ENCODE data around the gene CDH4.

Gene CDH4

GRCh38 chr20:61835791-61836350 is 583.8 kb downstream of the CDH4 start:
- Histone ChIP-seq H3K4me3 (ENCODE audit: low read depth in 1 of 2, low read length in 2 of 2) (no peak overlapping the region), H3K9me3 (ENCODE audit: control insufficient read depth in 1 of 2, low read length in 2 of 2) (no peaks in the 10 kb centered on the region), H3K27me3 (ENCODE audit: control insufficient read depth in 1 of 2, insufficient read depth in 2 of 2, low read length in 2 of 2) (peaks cover 0 to 2% of the 10 kb centered on the region in 2 donors), H3K27ac (ENCODE audit: low read depth, low read length) (no peak overlapping the region), H3K4me1 (ENCODE audit: control insufficient read depth in 1 of 2, insufficient read depth in 2 of 2, low read length in 2 of 2) (no peaks in the 10 kb centered on the region), H3K36me3 (ENCODE audit: control insufficient read depth in 1 of 2, insufficient read depth in 2 of 2, low read length in 2 of 2) (no peaks in the 10 kb centered on the region), H3K9ac (ENCODE audit: low read depth in 1 of 2, low read length in 2 of 2) (no peak overlapping the region)

- no peaks in the 10 kb centered on the region for H3K9me3 ChIP-seq (ENCODE audit: control insufficient read depth in 1 of 2, low read length in 2 of 2)
- no peak overlapping the region for H3K9ac ChIP-seq (ENCODE audit: low read depth in 1 of 2, low read length in 2 of 2)
- peaks cover 0 to 2% of the 10 kb centered on the region in 2 donors for H3K27me3 ChIP-seq (ENCODE audit: control insufficient read depth in 1 of 2, insufficient read depth in 2 of 2, low read length in 2 of 2)
- no peak overlapping the region for H3K27ac ChIP-seq (ENCODE audit: low read depth, low read length)
- no peak overlapping the region for H3K4me3 ChIP-seq (ENCODE audit: low read depth in 1 of 2, low read length in 2 of 2)
- H3K36me3 ChIP-seq (ENCODE audit: control insufficient read depth in 1 of 2, insufficient read depth in 2 of 2, low read length in 2 of 2): no peaks in the 10 kb centered on the region
- no peaks in the 10 kb centered on the region for H3K4me1 ChIP-seq (ENCODE audit: control insufficient read depth in 1 of 2, insufficient read depth in 2 of 2, low read length in 2 of 2)
These were observed 585.1 kb downstream of the CDH4 start for GRCh38 chr20:61837200-61837599.

- no peaks in the 10 kb centered on the region for H3K36me3 ChIP-seq (ENCODE audit: control insufficient read depth in 1 of 2, insufficient read depth in 2 of 2, low read length in 2 of 2)
- H3K9me3 ChIP-seq (ENCODE audit: control insufficient read depth in 1 of 2, low read length in 2 of 2): no peaks in the 10 kb centered on the region
- H3K4me3 ChIP-seq (ENCODE audit: low read depth in 1 of 2, low read length in 2 of 2): no peak overlapping the region
- H3K9ac ChIP-seq (ENCODE audit: low read depth in 1 of 2, low read length in 2 of 2): no peak overlapping the region
- no peak overlapping the region for H3K27ac ChIP-seq (ENCODE audit: low read depth, low read length)
- no peaks in the 10 kb centered on the region for H3K4me1 ChIP-seq (ENCODE audit: control insufficient read depth in 1 of 2, insufficient read depth in 2 of 2, low read length in 2 of 2)
- H3K27me3 ChIP-seq (ENCODE audit: control insufficient read depth in 1 of 2, insufficient read depth in 2 of 2, low read length in 2 of 2): no peaks in the 10 kb centered on the region
These were observed 587.3 kb downstream of the CDH4 start for GRCh38 chr20:61839223-61839911.

GRCh38 chr20:61839912-61840778 is 588.1 kb downstream of the CDH4 start:
- Histone ChIP-seq H3K4me1 (ENCODE audit: control insufficient read depth in 1 of 2, insufficient read depth in 2 of 2, low read length in 2 of 2) (no peaks in the 10 kb centered on the region), H3K9ac (ENCODE audit: low read depth in 1 of 2, low read length in 2 of 2) (no peak overlapping the region), H3K27me3 (ENCODE audit: control insufficient read depth in 1 of 2, insufficient read depth in 2 of 2, low read length in 2 of 2) (no peaks in the 10 kb centered on the region), H3K9me3 (ENCODE audit: control insufficient read depth in 1 of 2, low read length in 2 of 2) (no peaks in the 10 kb centered on the region), H3K4me3 (ENCODE audit: low read depth in 1 of 2, low read length in 2 of 2) (no peak overlapping the region), H3K27ac (ENCODE audit: low read depth, low read length) (no peak overlapping the region), H3K36me3 (ENCODE audit: control insufficient read depth in 1 of 2, insufficient read depth in 2 of 2, low read length in 2 of 2) (no peaks in the 10 kb centered on the region)

- H3K27me3 ChIP-seq (ENCODE audit: control insufficient read depth in 1 of 2, insufficient read depth in 2 of 2, low read length in 2 of 2): no peaks in the 10 kb centered on the region
- H3K4me1 ChIP-seq (ENCODE audit: control insufficient read depth in 1 of 2, insufficient read depth in 2 of 2, low read length in 2 of 2): no peaks in the 10 kb centered on the region
- H3K36me3 ChIP-seq (ENCODE audit: control insufficient read depth in 1 of 2, insufficient read depth in 2 of 2, low read length in 2 of 2): no peaks in the 10 kb centered on the region
- no peak overlapping the region for H3K9ac ChIP-seq (ENCODE audit: low read depth in 1 of 2, low read length in 2 of 2)
- no peak overlapping the region for H3K27ac ChIP-seq (ENCODE audit: low read depth, low read length)
- H3K4me3 ChIP-seq (ENCODE audit: low read depth in 1 of 2, low read length in 2 of 2): no peak overlapping the region
- no peaks in the 10 kb centered on the region for H3K9me3 ChIP-seq (ENCODE audit: control insufficient read depth in 1 of 2, low read length in 2 of 2)
These were observed 588.9 kb downstream of the CDH4 start for GRCh38 chr20:61840779-61841455.

- Histone ChIP-seq H3K27me3 (ENCODE audit: control insufficient read depth in 1 of 2, insufficient read depth in 2 of 2, low read length in 2 of 2) (no peaks in the 10 kb centered on the region), H3K9me3 (ENCODE audit: control insufficient read depth in 1 of 2, low read length in 2 of 2) (no peaks in the 10 kb centered on the region), H3K27ac (ENCODE audit: low read depth, low read length) (no peak overlapping the region), H3K4me3 (ENCODE audit: low read depth in 1 of 2, low read length in 2 of 2) (no peak overlapping the region), H3K36me3 (ENCODE audit: control insufficient read depth in 1 of 2, insufficient read depth in 2 of 2, low read length in 2 of 2) (no peaks in the 10 kb centered on the region), H3K4me1 (ENCODE audit: control insufficient read depth in 1 of 2, insufficient read depth in 2 of 2, low read length in 2 of 2) (no peaks in the 10 kb centered on the region), H3K9ac (ENCODE audit: low read depth in 1 of 2, low read length in 2 of 2) (no peak overlapping the region)
These were observed 589.5 kb downstream of the CDH4 start for GRCh38 chr20:61841551-61841950.

- H3K9ac ChIP-seq (ENCODE audit: low read depth in 1 of 2, low read length in 2 of 2): no peak overlapping the region
- no peak overlapping the region for H3K4me3 ChIP-seq (ENCODE audit: low read depth in 1 of 2, low read length in 2 of 2)
- no peaks in the 10 kb centered on the region for H3K36me3 ChIP-seq (ENCODE audit: control insufficient read depth in 1 of 2, insufficient read depth in 2 of 2, low read length in 2 of 2)
- H3K9me3 ChIP-seq (ENCODE audit: control insufficient read depth in 1 of 2, low read length in 2 of 2): no peaks in the 10 kb centered on the region
- H3K4me1 ChIP-seq (ENCODE audit: control insufficient read depth in 1 of 2, insufficient read depth in 2 of 2, low read length in 2 of 2): no peaks in the 10 kb centered on the region
- no peaks in the 10 kb centered on the region for H3K27me3 ChIP-seq (ENCODE audit: control insufficient read depth in 1 of 2, insufficient read depth in 2 of 2, low read length in 2 of 2)
- H3K27ac ChIP-seq (ENCODE audit: low read depth, low read length): no peak overlapping the region
These were observed 589.9 kb downstream of the CDH4 start for GRCh38 chr20:61841966-61842365.

- H3K4me1 ChIP-seq (ENCODE audit: control insufficient read depth in 1 of 2, insufficient read depth in 2 of 2, low read length in 2 of 2): no peaks in the 10 kb centered on the region
- no peaks in the 10 kb centered on the region for H3K9me3 ChIP-seq (ENCODE audit: control insufficient read depth in 1 of 2, low read length in 2 of 2)
- no peak overlapping the region for H3K9ac ChIP-seq (ENCODE audit: low read depth in 1 of 2, low read length in 2 of 2)
- H3K36me3 ChIP-seq (ENCODE audit: control insufficient read depth in 1 of 2, insufficient read depth in 2 of 2, low read length in 2 of 2): no peaks in the 10 kb centered on the region
- no peak overlapping the region for H3K27ac ChIP-seq (ENCODE audit: low read depth, low read length)
- H3K27me3 ChIP-seq (ENCODE audit: control insufficient read depth in 1 of 2, insufficient read depth in 2 of 2, low read length in 2 of 2): no peaks in the 10 kb centered on the region
- H3K4me3 ChIP-seq (ENCODE audit: low read depth in 1 of 2, low read length in 2 of 2): no peak overlapping the region
These were observed 592.6 kb downstream of the CDH4 start for GRCh38 chr20:61844621-61845020.

GRCh38 chr20:61845233-61845671 is 593.2 kb downstream of the CDH4 start:
- Histone ChIP-seq H3K27me3 (ENCODE audit: control insufficient read depth in 1 of 2, insufficient read depth in 2 of 2, low read length in 2 of 2) (no peaks in the 10 kb centered on the region), H3K9ac (ENCODE audit: low read depth in 1 of 2, low read length in 2 of 2) (no peak overlapping the region), H3K27ac (ENCODE audit: low read depth, low read length) (no peak overlapping the region), H3K36me3 (ENCODE audit: control insufficient read depth in 1 of 2, insufficient read depth in 2 of 2, low read length in 2 of 2) (no peaks in the 10 kb centered on the region), H3K4me3 (ENCODE audit: low read depth in 1 of 2, low read length in 2 of 2) (no peak overlapping the region), H3K4me1 (ENCODE audit: control insufficient read depth in 1 of 2, insufficient read depth in 2 of 2, low read length in 2 of 2) (no peaks in the 10 kb centered on the region), H3K9me3 (ENCODE audit: control insufficient read depth in 1 of 2, low read length in 2 of 2) (no peaks in the 10 kb centered on the region)

GRCh38 chr20:61846074-61846473 is 594.0 kb downstream of the CDH4 start:
- no peaks in the 10 kb centered on the region for H3K36me3 ChIP-seq (ENCODE audit: control insufficient read depth in 1 of 2, insufficient read depth in 2 of 2, low read length in 2 of 2)
- H3K9me3 ChIP-seq (ENCODE audit: control insufficient read depth in 1 of 2, low read length in 2 of 2): no peaks in the 10 kb centered on the region
- no peak overlapping the region for H3K27ac ChIP-seq (ENCODE audit: low read depth, low read length)
- no peaks in the 10 kb centered on the region for H3K27me3 ChIP-seq (ENCODE audit: control insufficient read depth in 1 of 2, insufficient read depth in 2 of 2, low read length in 2 of 2)
- H3K4me1 ChIP-seq (ENCODE audit: control insufficient read depth in 1 of 2, insufficient read depth in 2 of 2, low read length in 2 of 2): no peaks in the 10 kb centered on the region
- H3K4me3 ChIP-seq (ENCODE audit: low read depth in 1 of 2, low read length in 2 of 2): no peak overlapping the region
- H3K9ac ChIP-seq (ENCODE audit: low read depth in 1 of 2, low read length in 2 of 2): no peak overlapping the region
